ENCODE measurements around the gene DUSP12. TPM values are rescaled to one million over a fixed set of nuclear protein-coding genes. Genes with fewer than 3 reads are reported as not detected.

Gene DUSP12
- polyA plus RNA-seq, 1 of the 3 experiments (the other 2 are of a cell fraction), result 41.7 TPM

DNA sequence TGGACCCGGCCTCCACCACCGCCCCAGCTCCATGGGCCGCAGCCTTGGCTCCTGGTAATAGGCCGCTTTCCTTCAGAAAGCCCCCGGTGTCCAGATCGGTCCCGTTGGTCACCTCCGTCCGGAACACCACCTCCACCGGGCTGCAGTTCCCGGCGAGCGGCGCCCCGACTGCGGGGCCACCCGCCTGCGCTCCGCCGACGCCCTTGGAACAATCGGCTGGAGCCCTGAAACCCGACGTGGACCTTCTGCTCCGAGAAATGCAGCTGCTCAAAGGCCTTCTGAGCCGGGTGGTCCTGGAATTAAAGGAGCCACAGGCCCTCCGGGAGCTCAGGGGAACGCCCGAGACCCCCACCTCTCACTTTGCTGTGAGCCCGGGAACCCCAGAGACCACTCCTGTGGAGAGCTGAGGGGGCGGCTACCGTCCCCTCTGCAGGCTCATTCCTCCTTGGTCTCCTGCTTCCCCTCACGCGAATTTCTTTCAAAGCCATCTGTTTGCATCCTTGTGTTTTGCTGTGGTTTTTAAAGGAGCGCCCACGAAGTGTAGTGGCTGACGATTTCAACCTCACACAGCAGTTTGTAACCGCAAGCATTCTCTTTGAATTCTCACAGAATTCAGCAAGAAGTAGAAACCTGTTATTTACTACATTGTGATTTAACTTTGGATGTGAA lies 22.2 kb upstream of the DUSP12 start:
- Histone ChIP-seq H3K4me3 (ENCODE audit: low read depth in 2 of 2, low read length in 1 of 2) (peak overlapping the region; percentile 73 to 79), H2AFZ (ENCODE audit: low read depth) (peak overlapping the region; percentile 70), H3K36me3 (replicated peaks in 1 of 2; ENCODE audit: control insufficient read depth in 1 of 2, insufficient read depth in 2 of 2, low read length in 1 of 2) (no peaks in the 10 kb centered on the region), H4K20me1 (ENCODE audit: insufficient read depth) (no peaks in the 10 kb centered on the region), H3K79me2 (ENCODE audit: insufficient read depth) (no peaks in the 10 kb centered on the region; the same call in 1 of the 2 replicates), H3K27me3 (ENCODE audit: insufficient read depth) (no peaks in the 10 kb centered on the region), H3K9me2 (no peaks in the 10 kb centered on the region), H3K9ac (peak overlapping the region; percentile 88), H3K9me3 (no peaks in the 10 kb centered on the region), H3K4me2 (peak overlapping the region; percentile 98), H3F3A (replicated peaks; ENCODE audit: insufficient read depth) (peaks cover 16% of the 10 kb centered on the region), H3K27ac (ENCODE audit: low read depth in 2 of 2, low read length in 1 of 2) (peak overlapping the region; percentile 24 to 84; a peak in 2 of 4 replicates), H3K4me1 (ENCODE audit: control insufficient read depth in 1 of 2, insufficient read depth in 2 of 2, low read depth in 1 of 2, low read length in 1 of 2) (peaks cover 11 to 13% of the 10 kb centered on the region in 2 experiments; a peak in 2 of 4 replicates)
- ChIA-PET CTCF (interaction anchor here (1.0 to 5.9 kb wide), 4 partner anchors 8 to 37 kb away, joined by 4 to 62 read pairs (median 6); partner anchors contain the start of gene DUSP12), POLR2A (interaction anchor here (0.6 to 1.5 kb wide), 5 partner anchors 15 to 530 kb away, joined by 3 to 9 read pairs (median 4); partner anchors contain the start of gene DUSP12)
- DNase-seq, result no peak
- 13% methylated on average over 23 of the region's 38 CpGs for WGBS (ENCODE audit: low lambda C conversion rate)
- TF ChIP-seq RXRA (IDR thresholded peaks at IDR 0.05; ENCODE audit: borderline replicate concordance, low read depth) (peak; percentile 2; the same call in 1 of the 2 replicates), PBX3 (IDR thresholded peaks at IDR 0.05) (no peak)

- H3K27ac ChIP-seq (ENCODE audit: low read depth in 2 of 2, low read length in 1 of 2), result peak overlapping the region in 1 of 2 experiments; percentile 84; a peak in 1 of 4 replicates
- H2AFZ ChIP-seq (ENCODE audit: low read depth), result no peak overlapping the region
- 96% methylated on average over 7 of the region's 7 CpGs for WGBS (ENCODE audit: low lambda C conversion rate)
- H3K79me2 ChIP-seq (ENCODE audit: insufficient read depth), result no peaks in the 10 kb centered on the region; the same call in 1 of the 2 replicates
- peaks cover 19% of the 10 kb centered on the region for H3F3A ChIP-seq (replicated peaks; ENCODE audit: insufficient read depth)
- no peak overlapping the region for H3K4me2 ChIP-seq
- H3K27me3 ChIP-seq (ENCODE audit: insufficient read depth), result no peaks in the 10 kb centered on the region
- POLR2A ChIA-PET, result no interaction called here
- no peak overlapping the region for H3K4me3 ChIP-seq (ENCODE audit: low read depth in 2 of 2, low read length in 1 of 2)
- no peak overlapping the region for H3K9ac ChIP-seq
- H4K20me1 ChIP-seq (ENCODE audit: insufficient read depth), result no peaks in the 10 kb centered on the region
- H3K9me2 ChIP-seq, result no peaks in the 10 kb centered on the region
- TF ChIP-seq RXRA (IDR thresholded peaks at IDR 0.05; ENCODE audit: borderline replicate concordance, low read depth) (no peak), POLR2AphosphoS5 (IDR thresholded peaks at IDR 0.05; ENCODE audit: low read depth, low read length) (no peak)
- H3K9me3 ChIP-seq, result no peaks in the 10 kb centered on the region
- H3K36me3 ChIP-seq (replicated peaks in 1 of 2; ENCODE audit: control insufficient read depth in 1 of 2, insufficient read depth in 2 of 2, low read length in 1 of 2), result no peaks in the 10 kb centered on the region
- DNase-seq, result no peak
- H3K4me1 ChIP-seq (ENCODE audit: control insufficient read depth in 1 of 2, insufficient read depth in 2 of 2, low read depth in 1 of 2, low read length in 1 of 2), result peaks cover 9 to 13% of the 10 kb centered on the region in 2 experiments; a peak in 2 of 4 replicates
- CTCF ChIA-PET, result interaction anchor here (0.6 to 5.9 kb wide), 2 partner anchors 11 to 108 kb away, joined by 3 to 62 read pairs; no protein-coding TSS in a partner anchor
These were observed 21.0 kb upstream of the DUSP12 start for GRCh38 chr1:161728376-161729226.

DNA sequence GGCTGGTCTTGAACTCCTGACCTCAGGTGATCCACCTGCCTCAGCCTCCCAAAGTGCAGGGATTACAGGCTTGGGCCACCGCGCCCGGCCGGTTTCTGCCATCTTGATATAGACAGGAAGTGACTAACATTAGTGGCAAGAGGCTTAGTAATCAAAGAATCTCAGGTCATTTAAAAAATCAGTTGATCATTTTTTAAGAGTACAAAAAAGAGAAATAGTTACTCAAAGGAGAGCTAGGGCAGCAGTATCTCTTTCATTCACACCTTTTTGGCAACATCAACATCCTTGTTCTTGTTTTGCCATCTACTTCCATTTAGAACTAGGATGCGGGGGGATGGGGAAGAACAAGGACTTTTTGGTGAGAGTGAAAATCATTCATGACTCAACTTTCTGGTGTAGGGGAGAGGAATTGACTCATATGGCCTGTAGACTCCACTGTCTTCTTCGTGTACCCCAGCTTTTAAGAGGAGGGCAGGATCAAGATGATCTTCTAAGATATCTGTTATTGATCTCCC lies 19.5 kb upstream of the DUSP12 start:
- 0 out of 2 replicates have a peak overlapping the region, but pooled peaks have one; percentile 5 for H3K4me2 ChIP-seq
- TF ChIP-seq ELF1 (IDR thresholded peaks at IDR 0.05) (no peak), JUND (IDR thresholded peaks at IDR 0.05) (peak; percentile 43; the same call in 1 of the 2 replicates), TCF12 (IDR thresholded peaks at IDR 0.05) (0 out of 2 replicates have a peak, but pooled peaks have one; percentile 4), YY1 (IDR thresholded peaks at IDR 0.05; ENCODE audit: low read depth) (0 out of 2 replicates have a peak, but pooled peaks have one; percentile 28), EZH2phosphoT487 (IDR thresholded peaks at IDR 0.05; ENCODE audit: borderline replicate concordance, low read depth) (no peak), FOSL2 (IDR thresholded peaks at IDR 0.05; ENCODE audit: borderline replicate concordance, low read depth) (peak; percentile 57), EP300 (IDR thresholded peaks at IDR 0.05; ENCODE audit: borderline replicate concordance in 1 of 2, low read depth in 1 of 2, low read length in 1 of 2) (0 out of 4 replicates have a peak, but pooled peaks of 1 of the 2 experiments have one; percentile 27)
- TF ChIP-seq, protein P1, sequence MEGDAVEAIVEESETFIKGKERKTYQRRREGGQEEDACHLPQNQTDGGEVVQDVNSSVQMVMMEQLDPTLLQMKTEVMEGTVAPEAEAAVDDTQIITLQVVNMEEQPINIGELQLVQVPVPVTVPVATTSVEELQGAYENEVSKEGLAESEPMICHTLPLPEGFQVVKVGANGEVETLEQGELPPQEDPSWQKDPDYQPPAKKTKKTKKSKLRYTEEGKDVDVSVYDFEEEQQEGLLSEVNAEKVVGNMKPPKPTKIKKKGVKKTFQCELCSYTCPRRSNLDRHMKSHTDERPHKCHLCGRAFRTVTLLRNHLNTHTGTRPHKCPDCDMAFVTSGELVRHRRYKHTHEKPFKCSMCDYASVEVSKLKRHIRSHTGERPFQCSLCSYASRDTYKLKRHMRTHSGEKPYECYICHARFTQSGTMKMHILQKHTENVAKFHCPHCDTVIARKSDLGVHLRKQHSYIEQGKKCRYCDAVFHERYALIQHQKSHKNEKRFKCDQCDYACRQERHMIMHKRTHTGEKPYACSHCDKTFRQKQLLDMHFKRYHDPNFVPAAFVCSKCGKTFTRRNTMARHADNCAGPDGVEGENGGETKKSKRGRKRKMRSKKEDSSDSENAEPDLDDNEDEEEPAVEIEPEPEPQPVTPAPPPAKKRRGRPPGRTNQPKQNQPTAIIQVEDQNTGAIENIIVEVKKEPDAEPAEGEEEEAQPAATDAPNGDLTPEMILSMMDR (IDR thresholded peaks at IDR 0.05), result no peak
- no peak for DNase-seq

More for the DNA sequence above, 19.5 kb upstream of the DUSP12 start:
- Histone ChIP-seq H3K27me3 (ENCODE audit: insufficient read depth) (no peaks in the 10 kb centered on the region), H3K36me3 (replicated peaks in 1 of 2; ENCODE audit: control insufficient read depth in 1 of 2, insufficient read depth in 2 of 2, low read length in 1 of 2) (no peaks in the 10 kb centered on the region), H3K4me3 (ENCODE audit: low read depth in 2 of 2, low read length in 1 of 2) (no peak overlapping the region), H3K9ac (no peak overlapping the region), H3F3A (replicated peaks; ENCODE audit: insufficient read depth) (peaks cover 23% of the 10 kb centered on the region), H3K9me2 (no peaks in the 10 kb centered on the region), H4K20me1 (ENCODE audit: insufficient read depth) (no peaks in the 10 kb centered on the region), H3K4me1 (ENCODE audit: control insufficient read depth in 1 of 2, insufficient read depth in 2 of 2, low read depth in 1 of 2, low read length in 1 of 2) (peaks cover 9 to 13% of the 10 kb centered on the region in 2 experiments; a peak in 2 of 4 replicates), H3K27ac (ENCODE audit: low read depth in 2 of 2, low read length in 1 of 2) (peak overlapping the region in 1 of 2 experiments; percentile 84; a peak in 2 of 4 replicates), H3K79me2 (ENCODE audit: insufficient read depth) (no peaks in the 10 kb centered on the region; the same call in 1 of the 2 replicates), H2AFZ (ENCODE audit: low read depth) (0 out of 2 replicates have a peak overlapping the region, but pooled peaks have one; percentile 53), H3K9me3 (no peaks in the 10 kb centered on the region)
- ChIA-PET POLR2A (no interaction called here), CTCF (interaction anchor here (5.9 kb wide), 1 partner anchor 10 kb away, joined by 62 read pairs; no protein-coding TSS in a partner anchor)
- WGBS (ENCODE audit: low lambda C conversion rate), result 28% methylated on average over 6 of the region's 6 CpGs

Measured in SK-N-SH (cell line).